PC-3 (cell line): Measurements from ENCODE around the gene ITGAL. TPM values are rescaled to one million over a fixed set of nuclear protein-coding genes. Genes with fewer than 3 reads are reported as not detected.

Experiments used
- ATAC-seq: fragments of 200-7000 bp; cut with Tn5 transposase; 2 replicates; pipeline ENCODE4 v1.9.1; 2020; ENCODE audit warnings: mild to moderate bottlenecking, moderate library complexity
- BruUV-seq: library from RNA; stranded (reverse); fragments of 400-500 nt; replicated peaks from 2 replicates; lab custom pipeline; 2021; lab: Mats Ljungman, UMichigan
- CTCF ChIA-PET: fragments of 300-600 bp; sonication (Branson Sonifier 250); formaldehyde crosslinking; loops from one replicate; lab custom pipeline; 2022; ENCODE audit warnings: antibody characterized with exemption; lab: Charles Lee
- POLR2A ChIA-PET: fragments of 300-600 bp; sonication (Branson Sonifier 250); formaldehyde crosslinking; loops from one replicate; lab custom pipeline; 2022; ENCODE audit warnings: antibody characterized with exemption; ENCODE audit not compliant: unreplicated experiment; lab: Charles Lee
- DNase-seq: peaks from one replicate; pipeline ENCODE4 v3.0.0-alpha.2; 2015
- H2AFZ ChIP-seq: fragments of 300-600 bp; sonication (generic); 2 replicates; pipeline ENCODE4 v1.6.0; 2016; ENCODE audit warnings: antibody characterized with exemption, low read length
- H3F3A ChIP-seq: fragments of 300-600 bp; sonication (generic); one replicate; pipeline ENCODE4 v1.6.0; 2017; ENCODE audit warnings: antibody characterized with exemption, low read length, control low read depth, mild to moderate bottlenecking; ENCODE audit not compliant: unreplicated experiment
- H3K27ac ChIP-seq: fragments of 300-600 bp; sonication (generic); 2 replicates; pipeline ENCODE4 v1.5.1; 2016; ENCODE audit warnings: mild to moderate bottlenecking, low read length
- H3K27me3 ChIP-seq: fragments of 300-600 bp; sonication (generic); 2 replicates; pipeline ENCODE4 v1.6.1; 2016; ENCODE audit warnings: low read length, mixed read lengths
- H3K36me3 ChIP-seq: fragments of 300-600 bp; sonication (generic); 2 replicates; pipeline ENCODE4 v1.6.1; 2016; ENCODE audit warnings: low read depth, mixed run types, low read length, mixed read lengths
- H3K4me1 ChIP-seq: fragments of 300-600 bp; sonication (generic); 2 replicates; pipeline ENCODE4 v1.5.1; 2016; ENCODE audit warnings: low read length; ENCODE audit not compliant: insufficient read depth
- H3K4me2 ChIP-seq: fragments of 300-600 bp; sonication (generic); 2 replicates; pipeline ENCODE4 v1.6.0; 2016; ENCODE audit warnings: low read length
- H3K4me3 ChIP-seq: fragments of 300-600 bp; sonication (generic); 2 replicates; pipeline ENCODE4 v1.5.1; 2016; ENCODE audit warnings: mild to moderate bottlenecking, low read length, mixed read lengths
- H3K79me2 ChIP-seq: fragments of 300-600 bp; sonication (generic); 2 replicates; pipeline ENCODE4 v1.6.1; 2017; ENCODE audit warnings: low read length, mixed read lengths
- H3K9ac ChIP-seq: fragments of 300-600 bp; sonication (generic); 2 replicates; pipeline ENCODE4 v1.6.0; 2016; ENCODE audit warnings: mild to moderate bottlenecking, low read length
- H3K9me2 ChIP-seq: fragments of 300-600 bp; sonication (generic); replicated peaks from 2 replicates; pipeline ENCODE4 v1.6.1; 2016; ENCODE audit warnings: mixed run types, low read length, mixed read lengths
- H3K9me3 ChIP-seq: fragments of 300-600 bp; sonication (generic); 2 replicates; pipeline ENCODE4 v1.6.1; 2016; ENCODE audit warnings: low read length, mixed read lengths
- H4K20me1 ChIP-seq: fragments of 300-600 bp; sonication (generic); 2 replicates; pipeline ENCODE4 v1.6.1; 2016; ENCODE audit warnings: low read length, mixed read lengths
- CTCF ChIP-seq: fragments of 300-600 bp; sonication (generic); conservative IDR thresholded peaks from 2 replicates; pipeline ENCODE4 v1.5.1; 2017; ENCODE audit warnings: antibody characterized with exemption, low read depth, mild to moderate bottlenecking, low read length
- EZH2 ChIP-seq: fragments of 300-600 bp; sonication (generic); IDR thresholded peaks from one replicate; pipeline ENCODE4 v1.6.1; 2017; ENCODE audit warnings: antibody characterized with exemption, mild to moderate bottlenecking, low read length; ENCODE audit not compliant: unreplicated experiment
- EZH2phosphoT487 ChIP-seq: fragments of 300-600 bp; sonication (generic); IDR thresholded peaks from 2 replicates; pipeline ENCODE4 v1.6.1; 2018; ENCODE audit warnings: mild to moderate bottlenecking, antibody characterized with exemption, low read length, borderline replicate concordance
- intact Hi-C: fragments of 100-400 bp; cut with micrococcal nuclease; formaldehyde crosslinking; loops from 2 replicates; pipeline ENCODE4 v1.9.0; 2023
- total RNA-seq: library from RNA; depleted of rRNA; stranded (reverse); fragments of >200 nt; gene quantifications from 2 replicates; pipeline ENCODE4 v1.2.3, GENCODE V29; 2014

ITGAL gene
- total RNA-seq, 1 experiment from 2014 or later, result not detected

- peaks cover 8% of the 10 kb centered on the region for H3K79me2 ChIP-seq
- no peaks in the 10 kb centered on the region for H3K9me2 ChIP-seq
- TF ChIP-seq EZH2phosphoT487 (no peak), EZH2 (no peak), CTCF (no peak)
- ChIA-PET POLR2A (no interaction called here), CTCF (no interaction called here)
- H3K27me3 ChIP-seq, result no peaks in the 10 kb centered on the region
- no peaks in the 10 kb centered on the region for H3F3A ChIP-seq
- no peak overlapping the region for H3K27ac ChIP-seq
- H3K4me2 ChIP-seq, result peak overlapping the region; percentile 94
- peak overlapping the region; percentile 71; the same call in 1 of the 2 replicates for H2AFZ ChIP-seq
- no peaks in the 10 kb centered on the region for H3K36me3 ChIP-seq
- intact Hi-C loops, result loop anchor here (10.0 kb wide), 2 partner anchors 81 to 109 kb away; partner anchors contain the start of gene SEPHS2
- peak overlapping the region; percentile 89 for H3K4me3 ChIP-seq
- H3K4me1 ChIP-seq, result peaks cover 7% of the 10 kb centered on the region
- H3K9ac ChIP-seq, result peak overlapping the region; percentile 95
- no peak for ATAC-seq
- H3K9me3 ChIP-seq, result no peaks in the 10 kb centered on the region
- DNase-seq, result no peak
- no peaks in the 10 kb centered on the region for H4K20me1 ChIP-seq
- BruUV-seq, result TSS peak; percentile 53
Measured at GRCh38 chr16:30525844-30526136, 53.2 kb downstream of the ITGAL start.

GRCh38 chr16:30526137-30526822, 53.7 kb downstream of the ITGAL start, which contains the start of gene ZNF768:
ZNF768 (minus strand) TSS chr16:30526566; CDS start chr16:30526413, 153 bp downstream.
- Histone ChIP-seq H3F3A (no peaks in the 10 kb centered on the region), H3K9ac (peak within 1 kb of the TSS; percentile 95), H3K9me3 (no peaks in the 10 kb centered on the region), H3K9me2 (no peaks in the 10 kb centered on the region), H3K4me2 (peak within 1 kb of the TSS; percentile 95), H3K27me3 (no peaks in the 10 kb centered on the region), H3K4me3 (peak within 1 kb of the TSS; percentile 89), H2AFZ (peak within 1 kb of the TSS; percentile 87), H3K36me3 (no peaks in the 10 kb centered on the region), H3K79me2 (peaks cover 8% of the 10 kb centered on the region), H4K20me1 (no peaks in the 10 kb centered on the region), H3K27ac (peak within 1 kb of the TSS; percentile 88), H3K4me1 (peaks cover 7% of the 10 kb centered on the region)
- BruUV-seq, result no TSS peak
- intact Hi-C loops, result loop anchor here (10.0 kb wide), 2 partner anchors 81 to 109 kb away; partner anchors contain the start of gene SEPHS2
- ChIA-PET CTCF (no interaction called here), POLR2A (interaction anchor here (0.6 kb wide), 1 partner anchor 26 kb away, joined by 3 read pairs; no protein-coding TSS in a partner anchor)
- DNase-seq, result peak; percentile 8
- TF ChIP-seq CTCF (no peak), EZH2 (no peak), EZH2phosphoT487 (no peak)
- peak; percentile 33 for ATAC-seq
